GM12865 (cell line): Measurements from ENCODE around the gene IGF2.

ENCODE experiments used
- DNase-seq: peaks from one replicate; pipeline ENCODE4 v3.0.0; 2010; ENCODE audit warnings: low read depth
- H3K4me3 ChIP-seq: 2 replicates; pipeline ENCODE4 v1.5.1; 2011; ENCODE audit warnings: mild to moderate bottlenecking, low read depth, low read length, control low read depth
- CTCF ChIP-seq: IDR thresholded peaks from 2 replicates; pipeline ENCODE4 v1.5.1; 2011; ENCODE audit warnings: low read length, control low read depth, low read depth, inconsistent platforms; ENCODE audit not compliant: insufficient read depth; ENCODE audit errors: missing control alignments

IGF2 gene

GRCh38 chr11:2097998-2098690 is 41.0 kb downstream of the IGF2 start:
- TF ChIP-seq CTCF = no peak
- H3K4me3 ChIP-seq = no peak overlapping the region
- DNase-seq = no peak

DNA sequence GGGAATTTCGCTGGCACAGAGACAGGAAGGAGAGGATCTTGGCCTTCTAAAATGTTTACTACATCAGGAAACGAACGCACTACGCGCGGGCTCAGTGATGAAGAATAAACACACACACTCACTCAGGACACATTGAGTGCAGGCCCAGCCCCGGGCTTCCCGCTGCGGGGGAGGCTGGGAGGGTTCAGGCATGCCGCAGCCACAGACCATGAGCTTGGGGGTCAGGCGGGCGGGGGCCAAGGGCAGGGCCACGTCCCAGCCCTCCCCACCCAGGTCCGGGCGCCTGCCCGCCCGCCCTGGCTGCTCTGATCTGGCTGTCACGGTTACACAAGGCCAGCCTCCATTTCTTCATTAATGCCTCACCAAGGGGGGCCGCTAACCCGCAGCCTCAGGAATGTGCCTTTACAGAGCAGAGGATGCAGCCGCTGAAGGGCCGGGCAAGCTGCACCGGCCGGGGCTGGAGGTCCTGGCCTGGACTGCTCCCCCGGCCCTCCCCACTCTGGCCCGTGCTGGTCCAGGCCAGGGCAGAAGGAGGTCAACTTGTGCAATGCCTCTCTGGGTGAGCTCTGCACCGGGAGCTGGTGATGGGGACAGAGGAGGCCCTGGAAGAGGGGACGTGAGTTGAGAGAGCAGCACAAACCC is 41.7 kb downstream of the IGF2 start:
- DNase-seq = no peak
- no peak overlapping the region for H3K4me3 ChIP-seq
- TF ChIP-seq CTCF = no peak

DNA sequence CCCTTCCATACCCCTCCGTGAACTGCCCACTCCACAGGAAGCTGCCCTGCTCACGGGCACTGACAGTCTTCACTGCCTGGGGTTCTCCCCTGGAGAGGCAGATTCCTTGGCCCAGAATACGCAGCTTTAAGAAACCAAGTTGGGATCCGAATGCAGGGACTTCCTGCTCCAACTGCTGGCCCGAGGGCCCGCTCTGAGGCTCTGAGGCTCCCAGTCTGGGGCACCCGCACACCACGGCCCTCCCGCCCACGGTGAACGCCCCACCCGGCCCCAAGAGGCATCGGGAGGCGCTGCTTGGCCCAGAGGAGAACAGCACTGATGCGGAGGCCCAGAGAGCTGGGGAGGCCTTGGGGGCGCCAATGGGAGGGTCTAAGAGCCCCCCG is 42.3 kb downstream of the IGF2 start:
- DNase-seq = no peak
- no peak overlapping the region for H3K4me3 ChIP-seq
- TF ChIP-seq CTCF = no peak

GRCh38 chr11:2096011-2096918 is 42.9 kb downstream of the IGF2 start:
- no peak overlapping the region for H3K4me3 ChIP-seq
- no peak for TF ChIP-seq CTCF
- no peak for DNase-seq

DNA sequence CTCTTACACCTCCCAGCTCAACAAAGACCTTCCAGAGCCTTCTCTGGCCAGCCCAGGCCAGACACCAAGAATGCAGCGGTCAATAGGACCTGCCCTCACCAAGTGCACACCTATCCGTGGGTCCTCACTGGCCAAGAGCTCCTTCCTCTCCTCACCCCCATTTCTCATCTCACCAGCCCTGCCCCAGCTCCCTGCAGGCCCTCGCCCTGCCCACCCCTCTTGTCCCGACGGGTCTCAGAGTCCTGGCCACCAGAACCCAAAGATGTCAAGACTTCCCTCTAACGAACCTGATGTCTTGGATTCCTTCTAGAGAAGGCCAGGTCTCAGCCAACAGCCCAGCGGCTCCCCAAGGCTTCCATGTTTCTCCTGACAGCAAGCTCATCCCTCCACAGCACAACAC is 43.6 kb downstream of the IGF2 start:
- no peak for TF ChIP-seq CTCF
- DNase-seq = no peak
- no peak overlapping the region for H3K4me3 ChIP-seq

GRCh38 chr11:2095198-2095520 is 44.0 kb downstream of the IGF2 start:
- DNase-seq = no peak
- no peak overlapping the region for H3K4me3 ChIP-seq
- no peak for TF ChIP-seq CTCF
